IMR-90 (cell line): Measurements from ENCODE around the gene MED12L. TPM values are rescaled to one million over a fixed set of nuclear protein-coding genes. Genes with fewer than 3 reads are reported as not detected.

ENCODE experiments used
- ATAC-seq: fragments of 200-7000 bp; cut with Tn5 transposase; 2 replicates; pipeline ENCODE4 v1.9.1; 2020; ENCODE audit warnings: low read depth, mild to moderate bottlenecking, moderate library complexity
- BruUV-seq: library from RNA; stranded (reverse); fragments of 400-500 nt; replicated peaks from 2 replicates; lab custom pipeline; 2021; lab: Mats Ljungman, UMichigan
- CTCF ChIA-PET: fragments of 300-600 bp; formaldehyde crosslinking; extraction: SDS; loops from one replicate; lab custom pipeline; 2021; ENCODE audit warnings: antibody characterized with exemption; lab: Yijun Ruan, JAX
- POLR2A ChIA-PET: fragments of 300-600 bp; sonication (Branson Sonifier 250); formaldehyde crosslinking; loops from one replicate; lab custom pipeline; 2022; ENCODE audit warnings: antibody characterized with exemption; ENCODE audit not compliant: unreplicated experiment; lab: Charles Lee
- DNase-seq: peaks from one replicate; pipeline ENCODE4 v3.0.0; 2013
- H2AFZ ChIP-seq: replicated peaks from 2 replicates; pipeline ENCODE3; 2013; ENCODE audit warnings: low read length, mild to moderate bottlenecking; ENCODE audit not compliant: poor library complexity
- H2AK5ac ChIP-seq: 2 replicates; pipeline ENCODE4 v1.6.1; 2013; ENCODE audit warnings: low read depth, low read length, inconsistent platforms
- H2AK9ac ChIP-seq: replicated peaks from 2 replicates; pipeline ENCODE3; 2013; ENCODE audit warnings: mild to moderate bottlenecking, low read depth, low read length, moderate library complexity; ENCODE audit not compliant: poor library complexity
- H2BK120ac ChIP-seq: 2 replicates; pipeline ENCODE4 v1.6.1; 2013; ENCODE audit warnings: low read depth, low read length, inconsistent platforms
- H2BK15ac ChIP-seq: 3 replicates; pipeline ENCODE4 v1.6.1; 2013; ENCODE audit warnings: low read depth, low read length, inconsistent platforms
- H2BK20ac ChIP-seq: 2 replicates; pipeline ENCODE4 v1.6.1; 2013; ENCODE audit warnings: low read depth, mild to moderate bottlenecking, inconsistent platforms, low read length, moderate library complexity
- H2BK5ac ChIP-seq: 2 replicates; pipeline ENCODE4 v1.6.1; 2013; ENCODE audit warnings: mild to moderate bottlenecking, low read depth, low read length, inconsistent platforms; ENCODE audit not compliant: poor library complexity, severe bottlenecking
- H3K14ac ChIP-seq: replicated peaks from 2 replicates; pipeline ENCODE4 v1.6.1; 2013; ENCODE audit warnings: low read depth, low read length, inconsistent platforms
- H3K18ac ChIP-seq: 2 replicates; pipeline ENCODE4 v1.6.1; 2013; ENCODE audit warnings: low read depth, low read length, control low read depth
- H3K23ac ChIP-seq: 2 replicates; pipeline ENCODE4 v1.6.1; 2013; ENCODE audit warnings: low read depth, low read length, inconsistent platforms
- H3K27ac ChIP-seq: 2 replicates; pipeline ENCODE4 v1.5.1; 2013; ENCODE audit warnings: mild to moderate bottlenecking, control low read depth, low read length; ENCODE audit not compliant: insufficient read depth
- H3K27me3 ChIP-seq: 2 replicates; pipeline ENCODE4 v1.6.1; 2013; ENCODE audit warnings: low read length; ENCODE audit not compliant: control insufficient read depth, insufficient read depth
- H3K36me3 ChIP-seq: 2 replicates; pipeline ENCODE4 v1.6.1; 2013; ENCODE audit warnings: low read length, mixed read lengths; ENCODE audit not compliant: control insufficient read depth, insufficient read depth
- H3K4ac ChIP-seq: 2 replicates; pipeline ENCODE4 v1.6.1; 2013; ENCODE audit warnings: low read depth, low read length, inconsistent platforms
- H3K4me1 ChIP-seq: 2 replicates; pipeline ENCODE4 v1.6.1; 2013; ENCODE audit warnings: low read length, mixed read lengths; ENCODE audit not compliant: control insufficient read depth, insufficient read depth
- H3K4me2 ChIP-seq: 2 replicates; pipeline ENCODE4 v1.6.1; 2013; ENCODE audit warnings: low read depth, mild to moderate bottlenecking, control low read depth, low read length, moderate library complexity
- H3K4me3 ChIP-seq: 2 replicates; pipeline ENCODE4 v1.5.1; 2013; ENCODE audit warnings: low read depth, mild to moderate bottlenecking, control low read depth, low read length, moderate library complexity; ENCODE audit not compliant: insufficient read depth
- H3K56ac ChIP-seq: 2 replicates; pipeline ENCODE4 v1.6.1; 2013; ENCODE audit warnings: low read length, inconsistent platforms; ENCODE audit not compliant: insufficient read depth; ENCODE audit errors: extremely low read depth
- H3K79me1 ChIP-seq, 2 experiments: 2 replicates each; pipeline ENCODE4 v1.6.1; 2013; ENCODE audit warnings: low read length in 2 of 2, inconsistent platforms in 1 of 2, low read depth in 1 of 2
- H3K9ac ChIP-seq: 2 replicates; pipeline ENCODE4 v1.6.1; 2013; ENCODE audit warnings: low read depth, low read length, control low read depth
- H3K9me1 ChIP-seq: 2 replicates; pipeline ENCODE4 v1.6.1; 2013; ENCODE audit warnings: low read length, inconsistent platforms; ENCODE audit not compliant: insufficient read depth
- H3K9me3 ChIP-seq: 2 replicates; pipeline ENCODE4 v1.6.1; 2013; ENCODE audit warnings: low read length; ENCODE audit not compliant: control insufficient read depth, insufficient read depth
- H4K20me1 ChIP-seq: 2 replicates; pipeline ENCODE4 v1.6.1; 2013; ENCODE audit warnings: low read length, inconsistent platforms; ENCODE audit not compliant: insufficient read depth
- H4K5ac ChIP-seq: 2 replicates; pipeline ENCODE4 v1.6.1; 2013; ENCODE audit warnings: mild to moderate bottlenecking, low read depth, low read length, control low read depth
- H4K8ac ChIP-seq, 2 experiments: 2 replicates each; pipeline ENCODE4 v1.6.1; 2013; ENCODE audit warnings: low read depth in 2 of 2, low read length in 2 of 2, control low read depth in 1 of 2, inconsistent platforms in 1 of 2
- H4K91ac ChIP-seq: 2 replicates; pipeline ENCODE4 v1.6.1; 2013; ENCODE audit warnings: low read depth, low read length, inconsistent platforms; ENCODE audit not compliant: insufficient read depth
- BHLHE40 ChIP-seq: fragments of 150-350 bp; IDR thresholded peaks from 2 replicates; pipeline ENCODE4 v1.6.1; 2016; ENCODE audit warnings: mild to moderate bottlenecking, low read depth, low read length
- CEBPB ChIP-seq: IDR thresholded peaks from 2 replicates; pipeline ENCODE4 v1.6.1; 2012; ENCODE audit warnings: low read depth, low read length, improper control_type of control experiment
- CTCF ChIP-seq: conservative IDR thresholded peaks from 2 replicates; pipeline ENCODE4 v1.5.1; 2012; ENCODE audit warnings: mild to moderate bottlenecking, low read depth, low read length, improper control_type of control experiment
- MAFK ChIP-seq: IDR thresholded peaks from 2 replicates; pipeline ENCODE4 v1.6.1; 2012; ENCODE audit warnings: low read depth, low read length, improper control_type of control experiment
- POLR2A ChIP-seq: IDR thresholded peaks from 2 replicates; pipeline ENCODE4 v1.6.1; 2012; ENCODE audit warnings: mild to moderate bottlenecking, low read depth, low read length
- RAD21 ChIP-seq: IDR thresholded peaks from 2 replicates; pipeline ENCODE4 v1.6.1; 2012; ENCODE audit warnings: low read length, improper control_type of control experiment
- RCOR1 ChIP-seq: IDR thresholded peaks from 2 replicates; pipeline ENCODE4 v1.6.1; 2012; ENCODE audit warnings: mild to moderate bottlenecking, low read length, improper control_type of control experiment; ENCODE audit not compliant: insufficient replicate concordance
- RFX5 ChIP-seq: IDR thresholded peaks from 2 replicates; pipeline ENCODE4 v1.8.0; 2012; ENCODE audit warnings: low read depth, mild to moderate bottlenecking, low read length, moderate library complexity
- SMC3 ChIP-seq: fragments of 150-350 bp; IDR thresholded peaks from 2 replicates; pipeline ENCODE4 v1.6.1; 2016; ENCODE audit warnings: low read depth, mild to moderate bottlenecking, antibody characterized with exemption, low read length, moderate library complexity
- WGBS, 2 experiments: methylation state at CpG; one replicate each; pipeline versions ENCODE4 v1.1.5 to v1.1.7; 2013; ENCODE audit warnings: missing lambda C conversion rate in 2 of 2; ENCODE audit not compliant: insufficient read length in 1 of 2; ENCODE audit errors: extremely low coverage in 2 of 2; 5-methylcytosine and 5-hydroxymethylcytosine counted together
- dilution Hi-C: fragments of 300-500 bp; cut with HindIII; formaldehyde crosslinking; loops from one replicate; pipeline ENCODE4 v1.14.3; 2018; ENCODE audit warnings: low sequenced_read_pairs; ENCODE audit not compliant: unreplicated experiment
- in situ Hi-C: fragments of 300-500 bp; cut with MboI; formaldehyde crosslinking; loops from 3 replicates; pipeline ENCODE4 v1.14.3; 2019; ENCODE audit warnings: low sequenced_read_pairs, inconsistent platforms, mixed read lengths
- intact Hi-C: fragments of 100-400 bp; cut with micrococcal nuclease; formaldehyde crosslinking; loops from 2 replicates; pipeline ENCODE4 v1.10.0; 2022
- polyA plus RNA-seq, 3 experiments: library from polyadenylated mRNA; depleted of rRNA; stranded (reverse); fragments of >200 nt; gene quantifications; 2 replicates each; pipeline ENCODE4 v1.2.3, GENCODE V29; 2012; ENCODE audit warnings: low replicate concordance in 1 of 3
- total RNA-seq: library from RNA; depleted of rRNA; stranded (reverse); fragments of >200 nt; gene quantifications from 2 replicates; pipeline ENCODE4 v1.2.3, GENCODE V29; 2012
- TF ChIP-seq, protein P1 (sequence below): fragments of 150-350 bp; IDR thresholded peaks from 2 replicates; pipeline ENCODE4 v1.6.1; 2016; ENCODE audit warnings: low read depth, mild to moderate bottlenecking, low read length, moderate library complexity, borderline replicate concordance

Gene MED12L
- total and polyA plus RNA-seq, 2 of the 4 experiments (the other 2 are of a cell fraction) = 0.05 to 0.18 TPM

GRCh38 chr3:151282921-151283320, 197.5 kb downstream of the MED12L start:
- H3K4ac ChIP-seq = no peak overlapping the region
- DNase-seq = peak; percentile 83
- H3K9ac ChIP-seq = no peak overlapping the region
- no peaks in the 10 kb centered on the region for H4K20me1 ChIP-seq
- no peak overlapping the region for H2AK5ac ChIP-seq
- H2BK20ac ChIP-seq = peak overlapping the region; percentile 89; the same call in 1 of the 2 replicates
- no peak overlapping the region for H3K4me3 ChIP-seq
- dilution Hi-C loops (no loop called here), in situ Hi-C loops (no loop called here), intact Hi-C loops (loop anchor here (1.0 to 10.0 kb wide), 5 partner anchors 56 to 518 kb away; partner anchors contain the start of gene SIAH2)
- H3K18ac ChIP-seq = peak overlapping the region; percentile 70; the same call in 1 of the 2 replicates
- no peaks in the 10 kb centered on the region for H3K27me3 ChIP-seq
- H3K36me3 ChIP-seq = no peaks in the 10 kb centered on the region
- no peaks in the 10 kb centered on the region for H3K79me1 ChIP-seq
- H3K9me1 ChIP-seq = peaks cover 3% of the 10 kb centered on the region
- no CpG with 5 or more reads among the region's 1 CpG for WGBS, 2 experiments
- no peak overlapping the region; the same call in 2 of the 3 replicates for H2BK15ac ChIP-seq
- no peak overlapping the region for H3K56ac ChIP-seq
- peak overlapping the region; percentile 60 for H2BK5ac ChIP-seq
- peak overlapping the region; percentile 51; the same call in 1 of the 2 replicates for H2BK120ac ChIP-seq
- ChIA-PET POLR2A (no interaction called here), CTCF (interaction anchor here (0.5 to 3.4 kb wide), 9 partner anchors 16 to 1052 kb away, joined by 3 to 32 read pairs (median 4); no protein-coding TSS in a partner anchor)
- no peak overlapping the region for H4K5ac ChIP-seq
- H2AK9ac ChIP-seq = no peak overlapping the region
- H3K9me3 ChIP-seq = no peaks in the 10 kb centered on the region
- H3K4me1 ChIP-seq = peaks cover 5% of the 10 kb centered on the region; the same call in 1 of the 2 replicates
- H3K14ac ChIP-seq = no peak overlapping the region
- no peak overlapping the region for H4K91ac ChIP-seq
- H2AFZ ChIP-seq = no peak overlapping the region
- no peak overlapping the region for H3K27ac ChIP-seq
- H3K4me2 ChIP-seq = no peak overlapping the region
- no TSS peak for BruUV-seq
- no peak overlapping the region for H4K8ac ChIP-seq
- ATAC-seq = peak; percentile 37; the same call in 1 of the 2 replicates
- no peak overlapping the region for H3K23ac ChIP-seq
- TF ChIP-seq RAD21 (peak; percentile 92), SMC3 (peak; percentile 89), RFX5 (no peak), CTCF (peak; percentile 78), POLR2A (no peak), MAFK (no peak), CEBPB (no peak), RCOR1 (no peak), BHLHE40 (no peak)
- TF ChIP-seq, protein P1, sequence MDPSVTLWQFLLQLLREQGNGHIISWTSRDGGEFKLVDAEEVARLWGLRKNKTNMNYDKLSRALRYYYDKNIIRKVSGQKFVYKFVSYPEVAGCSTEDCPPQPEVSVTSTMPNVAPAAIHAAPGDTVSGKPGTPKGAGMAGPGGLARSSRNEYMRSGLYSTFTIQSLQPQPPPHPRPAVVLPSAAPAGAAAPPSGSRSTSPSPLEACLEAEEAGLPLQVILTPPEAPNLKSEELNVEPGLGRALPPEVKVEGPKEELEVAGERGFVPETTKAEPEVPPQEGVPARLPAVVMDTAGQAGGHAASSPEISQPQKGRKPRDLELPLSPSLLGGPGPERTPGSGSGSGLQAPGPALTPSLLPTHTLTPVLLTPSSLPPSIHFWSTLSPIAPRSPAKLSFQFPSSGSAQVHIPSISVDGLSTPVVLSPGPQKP = no peak
